Right lobe of liver (tissue), 6 donors: Measurements from ENCODE around the gene PTPN7. TPM values are rescaled to one million over a fixed set of nuclear protein-coding genes. Genes with fewer than 3 reads are reported as not detected.
A peak's percentile ranks its signal among the peaks of the same experiment; 100 is the strongest.
"Not testable (repeated sequence)": the region's sequence is repeated elsewhere in the genome, so short reads cannot be mapped to it uniquely, and the experiment has no call there.

Source experiments
- ATAC-seq, 4 donors: fragments of 200-7000 bp; cut with Tn5 transposase; one replicate each; pipeline ENCODE4 v1.9.1; 2020; ENCODE audit warnings: mild to moderate bottlenecking in 4 of 4, moderate library complexity in 4 of 4
- DNase-seq, 3 donors: peaks; one replicate each; pipeline ENCODE4 v3.0.0-alpha.2; 2020
- H3K27ac ChIP-seq, 3 donors: fragments of 200-600 bp; one replicate each; pipeline ENCODE4 v1.8.0; 2022
- H3K27me3 ChIP-seq, 2 donors: fragments of 200-600 bp; one replicate each; pipeline ENCODE4 v1.8.0; 2022
- H3K36me3 ChIP-seq, 4 donors: fragments of 200-600 bp; sonication (generic) in 1 of 4; one replicate each; pipeline versions ENCODE4 v1.5.1 to v1.8.0; 2017 to 2022; ENCODE audit warnings: control low read depth in 1 of 4
- H3K4me1 ChIP-seq, 4 donors: fragments of 200-600 bp; sonication (generic) in 1 of 4; one replicate each; pipeline versions ENCODE4 v1.5.1 to v1.8.0; 2017 to 2022; ENCODE audit warnings: control low read depth in 1 of 4
- H3K4me3 ChIP-seq, 3 donors: fragments of 200-600 bp; one replicate each; pipeline ENCODE4 v1.8.0; 2022
- H3K9me3 ChIP-seq, 4 donors: fragments of 200-600 bp; sonication (generic) in 1 of 4; one replicate each; pipeline versions ENCODE4 v1.5.1 to v1.8.0; 2017 to 2022; ENCODE audit warnings: control low read depth in 1 of 4
- CTCF ChIP-seq, 4 donors: fragments of 200-600 bp in 3 of 4; fragments of 450-650 bp in 1 of 4; IDR thresholded peaks; one replicate each; pipeline versions ENCODE4 v1.5.1 to v1.8.0; 2016 to 2022; ENCODE audit warnings: antibody characterized with exemption in 4 of 4, mild to moderate bottlenecking in 2 of 4
- POLR2A ChIP-seq: fragments of 450-650 bp; IDR thresholded peaks from one replicate; pipeline ENCODE4 v1.6.1; 2017; ENCODE audit warnings: antibody characterized with exemption, mild to moderate bottlenecking
- WGBS: methylation state at CpG from one replicate; pipeline ENCODE4 v1.1.6; 2018; ENCODE audit warnings: low coverage, low lambda C conversion rate; ENCODE audit not compliant: insufficient coverage; ENCODE audit errors: missing lambda C conversion rate; 5-methylcytosine and 5-hydroxymethylcytosine counted together
- intact Hi-C, 2 donors: fragments of 100-400 bp; cut with DNase I; formaldehyde crosslinking; loops; one replicate each; pipeline versions ENCODE4 v1.11.2 to v1.14.1; 2022
- total RNA-seq, 6 experiments: library from RNA; depleted of rRNA in 2 of 6; stranded (reverse); fragments of >200 nt in 2 of 6; fragmentation: NEBNext Ultra II Directional in 3 of 6; extraction: Animal tissue kit (Norgen Biotek cat#: 25700) in 3 of 6; gene quantifications; one replicate each; pipeline versions ENCODE4 v1.1.0 to v1.2.4, GENCODE V29; 2016 to 2023
- donor health status: DM: no; HTN: yes; CAD: no.
- donor health status: DM: no; HTN: no; CAD: no.
- donor health status: DM: no; HTN: no; CAD: no.
- donor health status: DM: no; HTN: yes; CAD: no.
- donor health status: DM: no; HTN: yes; CAD: no.

Gene PTPN7
- total RNA-seq, 6 experiments from 2014 or later, result 0.18 to 5.1 (median 0.73) TPM

GRCh38 chr1:202144402-202145067 is 15.9 kb downstream of the PTPN7 start, which contains the start of gene ARL8A:
Gene ARL8A, minus strand, starts transcription at chr1:202144737. Its CDS starts 165 bp downstream, at chr1:202144572.
- 0% methylated on average over 17 of the region's 82 CpGs for WGBS
- DNase-seq, result peak; percentile 82 to 86 (median 85)
- H3K4me3 ChIP-seq, result peak within 1 kb of the TSS; percentile 87 to 99 (median 91)
- ATAC-seq, result peak; percentile 68 to 78 (median 70)
- H3K27me3 ChIP-seq, result no peaks in the 10 kb centered on the region
- peak within 1 kb of the TSS; percentile 80 to 95 (median 91) for H3K27ac ChIP-seq
- H3K36me3 ChIP-seq, result no peaks in the 10 kb centered on the region
- H3K4me1 ChIP-seq, result peaks cover 0 to 19% (median 6%) of the 10 kb centered on the region in 4 donors
- no peak for TF ChIP-seq CTCF (IDR thresholded peaks at IDR 0.05)
- peak; percentile 86 for TF ChIP-seq POLR2A
- H3K9me3 ChIP-seq, result no peaks in the 10 kb centered on the region
- intact Hi-C loops, result loop anchor here in 1 of 2 donors (10.0 kb wide), 1 partner anchor 250 kb away; no protein-coding TSS in a partner anchor

- peak; percentile 56 to 72 (median 63) for DNase-seq
- Histone ChIP-seq H3K27me3 (no peaks in the 10 kb centered on the region), H3K4me3 (peak overlapping the region; percentile 87 to 99 (median 91)), H3K36me3 (no peaks in the 10 kb centered on the region), H3K27ac (peak overlapping the region; percentile 80 to 95 (median 91)), H3K4me1 (peaks cover 0 to 19% (median 6%) of the 10 kb centered on the region in 4 donors), H3K9me3 (no peaks in the 10 kb centered on the region)
- ATAC-seq, result peak; percentile 27 to 53 (median 40)
- intact Hi-C loops, result loop anchor here in 1 of 2 donors (10.0 kb wide), 1 partner anchor 249 kb away; no protein-coding TSS in a partner anchor
- TF ChIP-seq CTCF (IDR thresholded peaks at IDR 0.05) (no peak), POLR2A (no peak)
- 1% methylated on average over 20 of the region's 58 CpGs for WGBS
Observed at GRCh38 chr1:202143768-202144401, 16.5 kb downstream of the PTPN7 start.

DNA sequence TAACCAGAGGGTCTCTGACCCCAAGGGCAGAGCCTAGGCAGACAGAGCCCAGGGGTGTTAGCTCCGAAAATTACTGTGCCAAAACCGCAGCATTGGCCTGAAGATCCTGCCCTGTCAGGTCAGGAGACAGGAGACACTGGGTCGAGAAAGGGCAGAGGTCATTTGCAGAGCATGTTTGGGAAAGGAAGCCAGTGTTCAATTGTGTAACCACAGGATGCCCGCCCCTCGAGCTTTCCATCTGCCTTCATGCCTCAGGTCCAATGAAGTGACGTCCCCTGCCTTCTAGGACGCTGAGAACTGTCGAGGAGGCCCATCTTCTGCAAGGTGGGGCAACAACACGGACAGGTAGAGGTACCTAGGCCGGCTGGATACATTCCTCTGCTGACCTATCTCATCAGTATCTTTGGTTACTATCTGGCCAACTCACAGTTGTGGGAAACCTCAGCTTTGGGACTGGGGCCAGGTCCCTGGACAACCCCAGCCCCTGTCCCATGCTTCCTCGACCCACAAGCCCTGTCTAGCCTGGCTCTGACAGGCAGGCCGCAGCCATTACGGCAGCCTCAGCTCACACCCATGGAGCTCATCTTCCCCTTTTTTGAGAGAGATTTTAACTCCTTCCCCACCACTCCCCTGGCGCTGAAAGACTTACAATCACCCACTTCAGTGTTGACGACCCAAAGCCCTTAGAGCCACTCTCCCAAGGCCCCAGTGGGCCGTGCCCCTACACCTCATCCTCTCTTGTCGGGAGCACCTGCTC is 17.2 kb downstream of the PTPN7 start:
- no peak for TF ChIP-seq CTCF (IDR thresholded peaks at IDR 0.05)
- peak; percentile 62 for TF ChIP-seq POLR2A
- no peaks in the 10 kb centered on the region for H3K9me3 ChIP-seq
- DNase-seq (peak; percentile 74 to 91 (median 89)), ATAC-seq (peak; percentile 82 to 86 (median 83))
- no peaks in the 10 kb centered on the region for H3K27me3 ChIP-seq
- H3K27ac ChIP-seq, result peak overlapping the region; percentile 80 to 95 (median 91)
- intact Hi-C loops, result loop anchor here in 1 of 2 donors (10.0 kb wide), 1 partner anchor 248 kb away; no protein-coding TSS in a partner anchor
- peaks cover 0 to 19% (median 6%) of the 10 kb centered on the region in 4 donors for H3K4me1 ChIP-seq
- peak overlapping the region; percentile 87 to 99 (median 91) for H3K4me3 ChIP-seq
- H3K36me3 ChIP-seq, result no peaks in the 10 kb centered on the region
- WGBS, result 1% methylated on average over 12 of the region's 17 CpGs

DNA sequence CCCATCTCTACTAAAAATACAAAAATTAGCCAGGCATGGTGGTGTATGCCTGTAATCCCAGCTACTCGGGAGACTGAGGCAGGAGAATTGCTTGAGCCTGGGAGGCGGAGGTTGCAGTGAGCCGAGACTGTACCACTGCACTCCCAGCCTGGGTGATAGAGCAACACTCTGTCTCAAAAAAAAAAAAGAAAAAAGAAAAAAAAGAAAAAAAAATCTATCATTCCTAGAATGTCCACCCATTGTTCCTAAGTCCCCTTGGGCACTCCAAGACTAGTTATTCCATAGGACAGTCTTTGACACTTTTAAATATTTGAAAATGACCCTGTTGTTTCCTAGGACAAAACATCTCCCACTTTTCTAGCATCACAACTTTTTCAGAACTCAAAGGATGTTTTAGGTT is 18.9 kb downstream of the PTPN7 start:
- H3K4me3 ChIP-seq, ATAC-seq, H3K9me3 ChIP-seq, H3K27ac ChIP-seq, DNase-seq, H3K27me3 ChIP-seq: not testable (repeated sequence)
- intact Hi-C loops, result loop anchor here in 1 of 2 donors (10.0 kb wide), 1 partner anchor 247 kb away; no protein-coding TSS in a partner anchor
- H3K36me3 ChIP-seq, result peaks cover 0 to 15% (median 4%) of the 10 kb centered on the region in 4 donors
- peaks cover 0 to 19% (median 6%) of the 10 kb centered on the region in 4 donors for H3K4me1 ChIP-seq
- 90% methylated on average over 3 of the region's 3 CpGs for WGBS
